K562 (cell line): Measurements from ENCODE around the gene CRABP1. TPM values are rescaled to one million over a fixed set of nuclear protein-coding genes. Genes with fewer than 3 reads are reported as not detected.
A peak's percentile ranks its signal among the peaks of the same experiment; 100 is the strongest.

Experiments
- ATAC-seq: fragments of 200-7000 bp; cut with Tn5 transposase; 3 replicates; pipeline ENCODE4 v1.9.1; 2020; ENCODE audit warnings: moderate library complexity
- BruUV-seq: library from RNA; stranded (reverse); fragments of 400-500 nt; replicated peaks from 2 replicates; lab custom pipeline; 2021; lab: Mats Ljungman, UMichigan
- CTCF ChIA-PET: fragments of 300-600 bp; formaldehyde crosslinking; extraction: SDS; loops from one replicate; lab custom pipeline; 2021; ENCODE audit warnings: low intra/inter-chr PET ratio; lab: Yijun Ruan, JAX
- POLR2A ChIA-PET: fragments of 300-600, 350-650 bp; sonication (Branson Sonifier 250); formaldehyde crosslinking; extraction: SDS; loops from one replicate; lab custom pipeline; 2021; ENCODE audit warnings: antibody characterized with exemption, inconsistent platforms; lab: Yijun Ruan, JAX
- DNase-seq, 4 experiments: peaks; one replicate each; pipeline versions ENCODE4 v3.0.0 to v3.0.0-alpha.2; 2011 to 2018; ENCODE audit warnings: low spot score in 3 of 4, mixed read lengths in 3 of 4; ENCODE audit errors: extremely low read depth in 1 of 4
- FAIRE-seq: peaks from 2 replicates; lab custom pipeline; 2011; peaks lifted over from hg19 to GRCh38; lab: Jason Lieb, UNC
- H2AFZ ChIP-seq: 2 replicates; pipeline ENCODE4 v1.6.0; 2011; ENCODE audit warnings: low read depth, low read length, control low read depth, inconsistent platforms
- H3K27ac ChIP-seq: fragments of 200-600 bp; 3 replicates; pipeline ENCODE4 v1.8.0; 2011; ENCODE audit warnings: low read depth, mild to moderate bottlenecking, control low read depth, inconsistent platforms, low read length, moderate library complexity, mixed read lengths; ENCODE audit errors: extremely low read depth
- H3K27me3 ChIP-seq, 2 experiments: fragments of 300-600 bp in 1 of 2; 2 replicates in 1 of 2; 3 replicates in 1 of 2; pipeline versions ENCODE4 v1.6.0 to v1.8.0; 2011; ENCODE audit warnings: inconsistent platforms in 2 of 2, low read length in 2 of 2, mild to moderate bottlenecking in 1 of 2, mixed read lengths in 1 of 2, moderate library complexity in 1 of 2; ENCODE audit not compliant: control insufficient read depth in 2 of 2, insufficient read depth in 2 of 2
- H3K36me3 ChIP-seq: fragments of 300-600 bp; 3 replicates; pipeline ENCODE4 v1.8.0; 2011; ENCODE audit warnings: mild to moderate bottlenecking, low read length, inconsistent platforms; ENCODE audit not compliant: control insufficient read depth, insufficient read depth
- H3K4me1 ChIP-seq, 2 experiments: fragments of 200-600 bp in 1 of 2; replicated peaks in 1 of 2; 2 replicates in 1 of 2; 3 replicates in 1 of 2; pipeline versions ENCODE4 v1.5.1 to v1.8.0; 2011; ENCODE audit warnings: inconsistent platforms in 2 of 2, low read length in 2 of 2, mild to moderate bottlenecking in 1 of 2, mixed read lengths in 1 of 2, moderate library complexity in 1 of 2; ENCODE audit not compliant: control insufficient read depth in 2 of 2, insufficient read depth in 2 of 2
- H3K4me2 ChIP-seq: 2 replicates; pipeline ENCODE4 v1.6.1; 2011; ENCODE audit warnings: low read length, control low read depth, inconsistent platforms, mixed read lengths; ENCODE audit not compliant: insufficient read depth
- H3K4me3 ChIP-seq: fragments of 200-600 bp; sonication (generic), shearing (Covaris generic); 2 replicates; pipeline ENCODE4 v1.5.1; 2016; ENCODE audit warnings: control low read depth, inconsistent platforms
- H3K79me2 ChIP-seq: fragments of 200-600 bp; 3 replicates; pipeline ENCODE4 v1.8.0; 2011; ENCODE audit warnings: low read length, inconsistent platforms; ENCODE audit not compliant: control insufficient read depth, insufficient read depth
- H3K9ac ChIP-seq, 2 experiments: 2 replicates each; pipeline versions ENCODE4 v1.6.0 to v1.6.1; 2011; ENCODE audit warnings: low read depth in 2 of 2, low read length in 2 of 2, control low read depth in 1 of 2, inconsistent platforms in 1 of 2, mild to moderate bottlenecking in 1 of 2, mixed read lengths in 1 of 2; ENCODE audit not compliant: insufficient read depth in 1 of 2
- H3K9me1 ChIP-seq: one replicate; pipeline ENCODE4 v1.6.0; 2011; ENCODE audit warnings: inconsistent platforms, mild to moderate bottlenecking, low read length, moderate library complexity; ENCODE audit not compliant: control insufficient read depth, insufficient read depth
- H3K9me3 ChIP-seq: replicated peaks from 2 replicates; pipeline ENCODE4 v1.5.1; 2011; ENCODE audit warnings: low read depth, low read length, inconsistent platforms; ENCODE audit not compliant: control insufficient read depth, insufficient read depth
- H4K20me1 ChIP-seq: replicated peaks from 2 replicates; pipeline ENCODE4 v1.6.1; 2011; ENCODE audit warnings: low read length, inconsistent platforms, mixed read lengths; ENCODE audit not compliant: control insufficient read depth, insufficient read depth
- ARNT ChIP-seq, 2 experiments: fragments of 450-650 bp; IDR thresholded peaks; 2 replicates each; pipeline ENCODE4 v1.6.1; 2016; ENCODE audit warnings: mild to moderate bottlenecking in 1 of 2
- ATF6 ChIP-seq: sonication (generic); formaldehyde crosslinking; IDR thresholded peaks from 2 replicates; pipeline ENCODE4 v1.4.0; 2020; ENCODE audit warnings: mild to moderate bottlenecking, missing genetic modification reagents
- CHCHD3 ChIP-seq: fragments of 250-450 bp; sonication (Bioruptor Pico); IDR thresholded peaks from 2 replicates; pipeline ENCODE4 v2.1.2; 2022; ENCODE audit warnings: mild to moderate bottlenecking
- ELF4 ChIP-seq: fragments of 450-650 bp; formaldehyde crosslinking; IDR thresholded peaks from 2 replicates; pipeline ENCODE4 v1.4.0; 2022; ENCODE audit warnings: missing genetic modification characterization
- RBM25 ChIP-seq: fragments of 200-400 bp; formaldehyde crosslinking; IDR thresholded peaks from 2 replicates; pipeline ENCODE4 v1.6.1; 2018; ENCODE audit warnings: low read length, low read depth, moderate library complexity; ENCODE audit not compliant: severe bottlenecking
- TARDBP ChIP-seq: fragments of 450-650 bp; IDR thresholded peaks from 2 replicates; pipeline ENCODE4 v1.6.1; 2016
- ZFP36 ChIP-seq: fragments of 150-350 bp; IDR thresholded peaks from 2 replicates; pipeline ENCODE4 v1.6.1; 2018; ENCODE audit warnings: low read length, low read depth; ENCODE audit not compliant: partially characterized antibody
- WGBS: fragments of 100-300 bp; shearing (Covaris generic); methylation state at CpG from one replicate; pipeline ENCODE4 v1.1.6; 2016; ENCODE audit warnings: low coverage, mixed read lengths; ENCODE audit not compliant: insufficient coverage; ENCODE audit errors: missing lambda C conversion rate; 5-methylcytosine and 5-hydroxymethylcytosine counted together
- in situ Hi-C: fragments of 300-500 bp; cut with MboI; formaldehyde crosslinking; loops from 4 replicates; pipeline ENCODE4 v1.15.0; 2018; ENCODE audit warnings: inconsistent platforms, mixed read lengths
- intact Hi-C: fragments of 100-400 bp; cut with micrococcal nuclease; formaldehyde crosslinking; loops from 2 replicates; pipeline ENCODE4 v1.14.2; 2022
- polyA plus RNA-seq, 8 experiments: library from polyadenylated mRNA; depleted of rRNA in 4 of 8; stranded (reverse) in 5 of 8; unstranded in 3 of 8; fragments of >200 nt; fragmentation: Nextera tagmentation in 2 of 8; fragmentation: Illumina TruSeq in 1 of 8; extraction: Ambion mirVana in 2 of 8; extraction: Trizol in 1 of 8; gene quantifications; 2 replicates each; pipeline versions ENCODE4 v1.2.1 to v1.2.3, GENCODE V29; 2011 to 2014; ENCODE audit warnings: inconsistent platforms in 1 of 8, missing spikeins in 1 of 8
- total RNA-seq, 7 experiments: library from RNA; depleted of rRNA in 6 of 7; stranded (reverse); fragments of >200 nt in 6 of 7; fragmentation: Illumina TruSeq in 2 of 7; extraction: Trizol in 2 of 7; gene quantifications; 2 replicates each; pipeline versions ENCODE4 v1.2.1 to v1.2.3, GENCODE V29; 2011 to 2021; ENCODE audit warnings: low replicate concordance in 1 of 7
- TF ChIP-seq, protein P1 (sequence below): fragments of 250-450 bp; sonication (Bioruptor Pico); IDR thresholded peaks from 2 replicates; pipeline ENCODE4 v1.8.0; 2021; ENCODE audit warnings: borderline replicate concordance, mild to moderate bottlenecking, moderate library complexity; ENCODE audit not compliant: poor library complexity, severe bottlenecking

Gene CRABP1
- total and polyA plus RNA-seq, 9 of the 15 experiments (the other 6 are each of a cell fraction or from before 2014, with no cell fraction given), result 0.60 TPM; not detected in 8

DNA sequence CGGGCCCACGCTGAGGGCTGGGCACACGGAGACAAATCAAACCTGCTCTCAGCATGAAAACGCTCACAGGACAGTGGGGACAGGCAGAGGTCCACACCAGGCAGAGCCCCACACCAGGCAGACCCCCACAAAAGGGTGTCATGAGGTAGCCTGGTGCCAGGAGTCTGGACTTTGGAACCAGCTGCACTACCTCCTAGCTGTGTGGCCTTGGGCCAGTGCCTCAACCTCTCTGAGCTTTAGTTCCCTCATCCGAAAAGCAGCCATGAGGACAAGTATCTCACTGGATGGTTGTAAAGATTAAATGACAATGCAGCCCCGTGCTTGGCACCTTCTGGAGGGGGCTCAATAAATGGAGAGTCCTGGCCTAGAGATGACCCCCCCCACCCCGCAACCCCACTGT is 16.5 kb upstream of the CRABP1 start:
- WGBS, result 6% methylated on average over 5 of the region's 7 CpGs
- H3K27ac ChIP-seq, result no peak overlapping the region
- H3K36me3 ChIP-seq, result no peaks in the 10 kb centered on the region
- intact Hi-C loops (no loop called here), in situ Hi-C loops (no loop called here)
- H3K79me2 ChIP-seq, result no peaks in the 10 kb centered on the region
- H3K9me3 ChIP-seq, result no peaks in the 10 kb centered on the region
- BruUV-seq, result no TSS peak
- H2AFZ ChIP-seq, result no peak overlapping the region
- DNase-seq (no peak), FAIRE-seq (no peak), ATAC-seq (no peak)
- peak; percentile 87 for TF ChIP-seq ZFP36
- TF ChIP-seq RBM25, result peak; percentile 63
- TF ChIP-seq TARDBP, result no peak
- no peak for TF ChIP-seq ARNT (IDR thresholded peaks at IDR 0.05)
- no peak for TF ChIP-seq CHCHD3 (CRISPR knock-in tag)
- ChIA-PET POLR2A (interaction anchor here (2.3 kb wide), 1 partner anchor 13 kb away, joined by 6 read pairs; no protein-coding TSS in a partner anchor), CTCF (no interaction called here)
- no peak overlapping the region for H3K9ac ChIP-seq
- H3K9me1 ChIP-seq, result no peaks in the 10 kb centered on the region
- peaks cover 3 to 38% of the 10 kb centered on the region in 2 experiments; a peak in 4 of 5 replicates for H3K27me3 ChIP-seq
- peaks cover 0 to 7% of the 10 kb centered on the region in 2 experiments; a peak in 3 of 5 replicates for H3K4me1 ChIP-seq
- no peak overlapping the region for H3K4me3 ChIP-seq
- H3K4me2 ChIP-seq, result no peak overlapping the region
- no peaks in the 10 kb centered on the region for H4K20me1 ChIP-seq

DNA sequence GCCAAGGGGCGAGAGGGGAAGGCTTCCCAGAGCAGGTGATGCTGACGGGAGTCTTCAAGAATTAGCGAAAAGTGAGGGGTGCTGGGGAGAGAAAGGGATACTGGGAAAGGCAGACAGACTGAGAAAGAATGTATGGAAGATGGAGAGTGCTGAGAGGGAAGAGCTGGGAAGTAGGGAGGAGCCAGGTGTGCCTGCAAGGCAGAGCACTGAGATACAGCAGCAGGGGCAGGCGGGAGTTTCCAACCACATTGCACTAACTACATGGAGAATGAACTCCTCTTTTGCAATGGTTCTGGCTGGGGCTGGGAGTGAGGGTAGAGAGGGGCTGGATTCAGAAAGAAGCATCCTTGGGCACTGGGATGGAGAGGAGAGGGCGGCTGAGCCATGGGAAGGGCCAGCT is 16.0 kb upstream of the CRABP1 start:
- no peaks in the 10 kb centered on the region for H3K79me2 ChIP-seq
- no peaks in the 10 kb centered on the region for H4K20me1 ChIP-seq
- H3K4me1 ChIP-seq, result peaks cover 0 to 7% of the 10 kb centered on the region in 2 experiments; a peak in 3 of 5 replicates
- 5% methylated on average over 4 of the region's 5 CpGs for WGBS
- TF ChIP-seq, protein P1, sequence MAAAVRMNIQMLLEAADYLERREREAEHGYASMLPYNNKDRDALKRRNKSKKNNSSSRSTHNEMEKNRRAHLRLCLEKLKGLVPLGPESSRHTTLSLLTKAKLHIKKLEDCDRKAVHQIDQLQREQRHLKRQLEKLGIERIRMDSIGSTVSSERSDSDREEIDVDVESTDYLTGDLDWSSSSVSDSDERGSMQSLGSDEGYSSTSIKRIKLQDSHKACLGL (CRISPR knock-in tag), result no peak
- TF ChIP-seq ELF4 (no peak), ATF6 (CRISPR knock-in tag) (no peak)
- no peaks in the 10 kb centered on the region for H3K9me3 ChIP-seq
- ATAC-seq, result no peak
- no peaks in the 10 kb centered on the region for H3K9me1 ChIP-seq
- peaks cover 3 to 40% of the 10 kb centered on the region in 2 experiments; a peak in 4 of 5 replicates for H3K27me3 ChIP-seq
- no peak overlapping the region for H2AFZ ChIP-seq
- no peak overlapping the region for H3K4me3 ChIP-seq
- POLR2A ChIA-PET, result interaction anchor here (0.6 kb wide), 1 partner anchor 35 kb away, joined by 3 read pairs; no protein-coding TSS in a partner anchor
- no peak overlapping the region for H3K9ac ChIP-seq
- H3K27ac ChIP-seq, result no peak overlapping the region
- CTCF ChIA-PET, result no interaction called here
- no TSS peak for BruUV-seq
- no peak overlapping the region for H3K4me2 ChIP-seq
- FAIRE-seq, result no peak
- intact Hi-C loops (no loop called here), in situ Hi-C loops (no loop called here)
- H3K36me3 ChIP-seq, result no peaks in the 10 kb centered on the region
- no peak for DNase-seq
